HepG2 (cell line): ENCODE measurements around the gene TNPO3. TPM values are rescaled to one million over a fixed set of nuclear protein-coding genes. Genes with fewer than 3 reads are reported as not detected.

Experiments
- ARNT2 ChIP-seq: sonication (generic); formaldehyde crosslinking; IDR thresholded peaks from 2 replicates; pipeline ENCODE4 v1.8.0; 2022; ENCODE audit warnings: mild to moderate bottlenecking, low read depth, missing genetic modification reagents, moderate library complexity
- BHLHE40 ChIP-seq: IDR thresholded peaks from 2 replicates; pipeline ENCODE4 v1.6.1; 2011; ENCODE audit warnings: low read length, improper control_type of control experiment
- BRCA1 ChIP-seq: sonication (generic); formaldehyde crosslinking; IDR thresholded peaks from 2 replicates; pipeline ENCODE4 v1.4.0; 2020; ENCODE audit warnings: missing genetic modification reagents
- CHD2 ChIP-seq: IDR thresholded peaks from 2 replicates; pipeline ENCODE4 v1.6.1; 2011; ENCODE audit warnings: low read depth, low read length, improper control_type of control experiment
- EED ChIP-seq: sonication (generic); formaldehyde crosslinking; IDR thresholded peaks from 2 replicates; pipeline ENCODE4 v1.5.0; 2020; ENCODE audit warnings: mild to moderate bottlenecking, missing genetic modification reagents
- ELF3 ChIP-seq: IDR thresholded peaks from 2 replicates; pipeline ENCODE4 v1.6.1; 2016; ENCODE audit warnings: missing genetic modification reagents, missing compliant biosample characterization
- GZF1 ChIP-seq: sonication (generic); formaldehyde crosslinking; IDR thresholded peaks from 2 replicates; pipeline ENCODE4 v1.5.1; 2020; ENCODE audit warnings: mild to moderate bottlenecking, missing genetic modification reagents
- HMG20A ChIP-seq: IDR thresholded peaks from 2 replicates; pipeline ENCODE4 v1.6.1; 2016; ENCODE audit warnings: borderline replicate concordance
- IKZF1 ChIP-seq: fragments of 450-650 bp; IDR thresholded peaks from 2 replicates; pipeline ENCODE4 v1.7.1; 2016
- JUNB ChIP-seq: sonication (generic); formaldehyde crosslinking; IDR thresholded peaks from 2 replicates; pipeline ENCODE4 v1.8.0; 2022; ENCODE audit warnings: missing genetic modification reagents, mild to moderate bottlenecking, borderline replicate concordance
- RFXAP ChIP-seq: sonication (generic); formaldehyde crosslinking; IDR thresholded peaks from 2 replicates; pipeline ENCODE4 v1.4.0; 2020; ENCODE audit warnings: missing genetic modification reagents, borderline replicate concordance
- RXRA ChIP-seq: sonication (generic); formaldehyde crosslinking; IDR thresholded peaks from 2 replicates; pipeline ENCODE4 v1.5.1; 2020; ENCODE audit warnings: missing genetic modification reagents
- TBP ChIP-seq: sonication (generic); formaldehyde crosslinking; IDR thresholded peaks from 2 replicates; pipeline ENCODE4 v1.5.0; 2020; ENCODE audit warnings: missing genetic modification reagents
- TBX2 ChIP-seq: sonication (generic); formaldehyde crosslinking; IDR thresholded peaks from 2 replicates; pipeline ENCODE4 v1.5.0; 2020; ENCODE audit warnings: missing genetic modification reagents, mild to moderate bottlenecking, borderline replicate concordance
- TERF1 ChIP-seq: sonication (generic); formaldehyde crosslinking; IDR thresholded peaks from 2 replicates; pipeline ENCODE4 v1.8.0; 2022; ENCODE audit warnings: mild to moderate bottlenecking, missing genetic modification reagents, moderate library complexity
- TRAFD1 ChIP-seq: sonication (generic); formaldehyde crosslinking; IDR thresholded peaks from 2 replicates; pipeline ENCODE4 v1.5.1; 2020; ENCODE audit warnings: missing genetic modification reagents, mild to moderate bottlenecking, borderline replicate concordance
- TRIM24 ChIP-seq: sonication (generic); formaldehyde crosslinking; IDR thresholded peaks from 2 replicates; pipeline ENCODE4 v1.8.0; 2022; ENCODE audit warnings: mild to moderate bottlenecking, missing genetic modification reagents
- ZNF138 ChIP-seq: sonication (generic); formaldehyde crosslinking; IDR thresholded peaks from 2 replicates; pipeline ENCODE4 v1.5.0; 2020; ENCODE audit warnings: mild to moderate bottlenecking, low read depth, missing genetic modification reagents
- ZNF224 ChIP-seq: sonication (generic); formaldehyde crosslinking; IDR thresholded peaks from 2 replicates; pipeline ENCODE4 v1.5.0; 2020; ENCODE audit warnings: mild to moderate bottlenecking, missing genetic modification reagents
- ZNF432 ChIP-seq: sonication (generic); formaldehyde crosslinking; IDR thresholded peaks from 2 replicates; pipeline ENCODE4 v1.5.0; 2020; ENCODE audit warnings: missing genetic modification reagents, mild to moderate bottlenecking, borderline replicate concordance
- ZNF572 ChIP-seq: sonication (generic); formaldehyde crosslinking; IDR thresholded peaks from 2 replicates; pipeline ENCODE4 v1.5.1; 2020; ENCODE audit warnings: mild to moderate bottlenecking, missing genetic modification reagents
- ZNF616 ChIP-seq: sonication (generic); formaldehyde crosslinking; IDR thresholded peaks from 2 replicates; pipeline ENCODE4 v1.5.0; 2020; ENCODE audit warnings: low read depth, mild to moderate bottlenecking, missing genetic modification reagents
- ZNF652 ChIP-seq: IDR thresholded peaks from 2 replicates; pipeline ENCODE4 v1.6.1; 2016; ENCODE audit warnings: low read depth, borderline replicate concordance
- ZNF816 ChIP-seq: sonication (generic); formaldehyde crosslinking; IDR thresholded peaks from 2 replicates; pipeline ENCODE4 v1.8.0; 2022; ENCODE audit warnings: missing genetic modification reagents, mild to moderate bottlenecking, borderline replicate concordance
- ZSCAN21 ChIP-seq: sonication (generic); formaldehyde crosslinking; IDR thresholded peaks from 2 replicates; pipeline ENCODE4 v1.8.0; 2022; ENCODE audit warnings: mild to moderate bottlenecking, missing genetic modification reagents, moderate library complexity, borderline replicate concordance
- polyA plus RNA-seq, 8 experiments: library from polyadenylated mRNA; depleted of rRNA in 3 of 8; stranded (reverse) in 7 of 8; unstranded in 1 of 8; fragments of >200 nt; fragmentation: Illumina TruSeq in 4 of 8; extraction: Trizol in 4 of 8; gene quantifications; 2 replicates each; pipeline versions ENCODE4 v1.2.1 to v1.2.3, GENCODE V29; 2011 to 2016; ENCODE audit warnings: low read depth in 4 of 8, missing spikeins in 1 of 8, mixed read lengths in 1 of 8; ENCODE audit not compliant: insufficient read depth in 1 of 8
- total RNA-seq, 5 experiments: library from RNA; depleted of rRNA; stranded (reverse); fragments of >200 nt; fragmentation: Illumina TruSeq; extraction: Trizol; gene quantifications; 2 replicates each; pipeline ENCODE4 v1.2.3, GENCODE V29; 2016; ENCODE audit warnings: low read depth in 1 of 5

The TNPO3 gene
- total and polyA plus RNA-seq, 2 of the 13 experiments (the other 11 are each of a cell fraction or from before 2014, with no cell fraction given) = 23.8 to 44.6 TPM

GRCh38 chr7:128937647-128938543 is 117.0 kb downstream of the TNPO3 start, which contains the start of gene IRF5 (continued):
- no peak for TF ChIP-seq TERF1
- TF ChIP-seq ZNF616 (CRISPR knock-in tag) = no peak
- no peak for TF ChIP-seq GZF1 (CRISPR knock-in tag)
- TF ChIP-seq ZSCAN21 (CRISPR knock-in tag) = 0 out of 2 replicates have a peak, but pooled peaks have one; percentile 20
- TF ChIP-seq RXRA (CRISPR knock-in tag) = no peak; the same call in 1 of the 2 replicates
- TF ChIP-seq BRCA1 (CRISPR knock-in tag) = no peak
- TF ChIP-seq ZNF652 = no peak
- no peak for TF ChIP-seq ZNF816 (CRISPR knock-in tag)
- TF ChIP-seq ZNF224 (CRISPR knock-in tag) = no peak
- TF ChIP-seq ZNF572 (CRISPR knock-in tag) = no peak
- TF ChIP-seq ZNF432 (CRISPR knock-in tag) = no peak
- TF ChIP-seq BHLHE40 = no peak
- TF ChIP-seq HMG20A (CRISPR knock-in tag) = no peak
- peak; percentile 56 for TF ChIP-seq TBX2
- no peak for TF ChIP-seq EED
- TF ChIP-seq IKZF1 = no peak
- no peak for TF ChIP-seq CHD2
- TF ChIP-seq TRIM24 (CRISPR knock-in tag) = no peak
- TF ChIP-seq TRAFD1 = no peak
- TF ChIP-seq TBP (CRISPR knock-in tag) = no peak
- TF ChIP-seq JUNB = no peak
- peak; percentile 36; the same call in 1 of the 2 replicates for TF ChIP-seq ARNT2 (CRISPR knock-in tag)
- TF ChIP-seq RFXAP (CRISPR knock-in tag) = no peak
- TF ChIP-seq ELF3 = 0 out of 2 replicates have a peak, but pooled peaks have one; percentile 14
- no peak for TF ChIP-seq ZNF138 (CRISPR knock-in tag)
